ENCODE results near the gene NAPB.
"Not testable (repeated sequence)": the region's sequence is repeated elsewhere in the genome, so short reads cannot be mapped to it uniquely, and the experiment has no call there.

NAPB gene

DNA sequence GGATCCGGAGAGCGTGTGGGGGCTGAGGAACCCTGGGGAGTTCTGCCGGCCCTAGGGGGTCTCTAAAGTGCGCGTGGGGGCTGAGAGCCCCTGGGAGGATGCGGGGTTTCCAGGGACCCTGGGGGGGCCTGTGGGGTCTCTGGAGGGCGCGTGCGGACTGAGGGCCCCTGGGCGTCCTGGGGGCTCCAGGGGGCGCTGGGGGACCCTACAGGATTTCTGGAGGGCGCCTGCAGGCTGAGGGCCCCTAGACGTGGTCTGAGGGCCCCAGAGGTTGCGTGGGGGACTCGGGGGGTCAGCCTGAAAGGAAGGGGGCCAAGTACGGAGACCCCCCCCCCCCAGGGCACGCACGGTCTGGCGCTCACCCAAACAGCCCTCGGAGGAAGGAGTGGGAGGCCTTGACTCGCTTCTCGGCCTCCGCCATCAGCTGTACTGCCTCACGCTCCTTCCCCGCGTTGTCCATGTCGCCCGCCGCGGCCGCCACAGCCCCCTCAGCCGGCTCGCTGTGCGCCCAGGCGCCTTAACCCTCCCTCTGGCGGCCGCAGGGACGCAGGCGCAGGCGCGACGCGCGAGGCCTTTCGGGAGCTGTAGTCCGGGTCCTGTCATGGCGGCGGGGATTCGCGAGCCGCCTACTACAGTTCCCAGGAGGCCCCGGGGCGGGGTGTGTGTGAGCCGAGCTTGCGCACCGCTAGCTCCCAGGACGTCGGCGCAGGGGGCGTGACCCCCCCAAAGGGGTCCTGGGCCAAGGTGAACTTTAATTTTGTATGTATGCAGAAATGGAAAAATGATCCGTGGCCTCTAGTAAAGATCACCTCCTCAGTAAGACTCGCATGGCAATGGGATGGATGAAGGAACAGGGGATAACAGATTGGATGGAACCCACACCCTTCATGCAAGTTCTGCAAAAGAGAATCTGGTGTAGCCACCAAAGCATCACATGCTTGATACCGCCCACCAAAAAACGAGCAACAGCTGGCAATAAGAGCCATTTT is at the start of gene NAPB:
Gene NAPB, minus strand, starts transcription at position 546 of the 989 bp plus-strand sequence. Its CDS starts 86 bp downstream, at position 460.
- peak; percentile 89 for DNase-seq (ENCODE audit: low read depth)

DNA sequence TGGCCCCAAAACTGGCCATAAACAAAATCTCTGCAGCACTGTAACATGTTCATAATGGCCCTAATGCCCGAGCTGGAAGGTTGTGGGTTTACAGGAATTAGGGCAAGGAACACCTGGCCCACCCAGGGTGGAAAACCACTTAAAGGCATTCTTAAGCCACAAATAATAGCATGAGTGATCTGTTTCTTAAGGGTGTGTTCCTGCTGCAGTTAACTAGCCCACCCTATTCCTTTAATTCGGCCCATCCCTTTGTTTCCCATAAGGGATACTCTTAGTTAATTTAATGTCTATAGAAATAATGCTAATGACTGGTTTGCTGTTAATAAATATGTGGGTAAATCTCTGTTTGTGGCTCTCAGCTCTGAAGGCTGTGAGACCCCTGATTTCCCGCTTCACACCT is 45.7 kb upstream of the NAPB start:
- DNase-seq (ENCODE audit: low read depth): not testable (repeated sequence)

DNA sequence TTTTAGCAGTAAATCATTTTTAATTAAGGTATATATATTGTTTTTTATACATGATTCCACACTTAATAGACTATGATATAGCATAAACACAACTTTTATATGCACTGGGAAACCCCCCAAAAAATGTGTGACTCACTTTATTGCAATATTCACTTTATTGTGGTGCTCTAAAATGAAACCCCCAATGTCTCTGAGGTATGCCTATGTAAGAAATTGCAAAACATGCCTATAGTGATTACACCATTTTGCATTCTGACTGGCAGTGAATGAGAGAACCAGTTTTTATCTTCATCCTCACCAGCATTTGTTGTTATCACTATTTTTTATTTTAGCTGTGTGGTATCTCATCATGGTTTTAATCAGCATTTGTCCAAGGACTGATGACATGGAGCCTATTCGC is 39.9 kb upstream of the NAPB start:
- DNase-seq (ENCODE audit: low read depth): no peak

DNA sequence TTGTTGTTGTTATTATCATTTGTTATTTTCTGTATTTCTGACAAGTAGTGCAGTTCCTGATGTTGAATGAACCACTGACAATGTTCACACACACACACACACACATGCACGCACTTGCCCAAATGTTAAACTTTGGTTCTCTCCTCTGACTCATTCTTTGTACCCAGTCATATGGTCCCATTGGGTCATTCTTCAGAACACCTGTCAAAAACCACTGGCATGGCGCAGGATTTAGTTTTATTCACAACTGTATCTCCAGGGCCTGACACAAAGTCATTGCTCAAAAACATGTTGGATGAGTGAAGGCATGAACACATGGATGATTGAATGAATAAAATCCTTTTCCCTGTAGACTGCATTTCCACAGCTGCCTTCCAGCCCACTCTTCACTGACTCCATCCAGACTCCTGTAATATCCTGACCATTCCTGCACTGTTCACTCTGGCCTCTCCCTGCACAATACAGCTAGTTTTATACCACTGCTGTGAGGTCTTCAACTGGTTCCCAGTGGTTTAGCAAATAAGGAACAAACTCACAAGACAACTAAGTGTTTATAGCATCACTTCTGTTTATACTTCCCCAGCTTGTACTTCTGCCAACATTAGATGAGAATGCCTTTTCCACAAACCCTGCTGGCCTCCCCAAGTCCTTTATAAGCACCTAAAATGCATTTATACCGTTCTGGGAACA is 38.3 kb upstream of the NAPB start:
- no peak for DNase-seq (ENCODE audit: low read depth)

DNA sequence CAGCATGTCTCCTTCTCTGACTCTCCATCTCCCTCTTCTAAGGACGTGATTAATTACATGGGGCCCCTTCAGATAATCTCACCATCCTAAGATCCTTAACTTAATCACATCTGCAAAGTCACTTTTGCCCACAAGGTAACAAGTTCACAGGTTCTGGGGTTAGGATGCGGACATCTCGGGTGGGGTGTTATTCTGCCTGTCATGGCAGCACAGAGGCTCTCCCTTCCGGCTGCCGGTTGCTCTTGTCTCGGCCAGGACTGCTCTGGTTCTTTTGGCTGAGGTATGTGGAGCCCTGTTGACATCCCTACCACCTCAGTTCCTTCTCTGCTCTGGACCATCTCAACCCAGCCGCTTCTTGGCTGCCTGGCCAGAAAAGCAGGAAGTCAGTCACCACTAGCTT is 35.6 kb upstream of the NAPB start:
- DNase-seq (ENCODE audit: low read depth): no peak

DNA sequence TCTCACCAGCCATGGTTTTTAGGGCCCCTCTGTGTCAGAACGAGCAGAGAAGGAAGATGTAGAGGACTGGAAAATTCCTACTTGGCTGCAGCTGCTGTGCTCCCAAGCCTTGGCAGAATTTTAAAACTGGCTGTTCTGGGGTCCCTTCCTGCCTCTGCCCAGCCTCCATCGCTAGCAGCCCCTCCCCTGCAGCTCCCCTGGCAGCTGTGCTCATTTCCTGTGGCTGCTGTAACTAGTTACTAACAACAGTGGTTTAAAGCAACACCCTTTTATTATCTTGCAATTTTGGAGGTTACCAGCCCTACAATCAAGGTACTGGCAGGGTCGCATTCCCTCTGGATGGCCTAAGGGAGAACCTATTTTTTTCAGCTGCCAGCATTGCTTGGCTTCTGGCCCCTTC is 35.1 kb upstream of the NAPB start:
- no peak for DNase-seq (ENCODE audit: low read depth)

GRCh38 chr20:23455639-23456038 is 34.4 kb upstream of the NAPB start:
- DNase-seq (ENCODE audit: low read depth): no peak

- no peak for DNase-seq (ENCODE audit: low read depth)
Observed at GRCh38 chr20:23454816-23455215, 33.5 kb upstream of the NAPB start.

DNA sequence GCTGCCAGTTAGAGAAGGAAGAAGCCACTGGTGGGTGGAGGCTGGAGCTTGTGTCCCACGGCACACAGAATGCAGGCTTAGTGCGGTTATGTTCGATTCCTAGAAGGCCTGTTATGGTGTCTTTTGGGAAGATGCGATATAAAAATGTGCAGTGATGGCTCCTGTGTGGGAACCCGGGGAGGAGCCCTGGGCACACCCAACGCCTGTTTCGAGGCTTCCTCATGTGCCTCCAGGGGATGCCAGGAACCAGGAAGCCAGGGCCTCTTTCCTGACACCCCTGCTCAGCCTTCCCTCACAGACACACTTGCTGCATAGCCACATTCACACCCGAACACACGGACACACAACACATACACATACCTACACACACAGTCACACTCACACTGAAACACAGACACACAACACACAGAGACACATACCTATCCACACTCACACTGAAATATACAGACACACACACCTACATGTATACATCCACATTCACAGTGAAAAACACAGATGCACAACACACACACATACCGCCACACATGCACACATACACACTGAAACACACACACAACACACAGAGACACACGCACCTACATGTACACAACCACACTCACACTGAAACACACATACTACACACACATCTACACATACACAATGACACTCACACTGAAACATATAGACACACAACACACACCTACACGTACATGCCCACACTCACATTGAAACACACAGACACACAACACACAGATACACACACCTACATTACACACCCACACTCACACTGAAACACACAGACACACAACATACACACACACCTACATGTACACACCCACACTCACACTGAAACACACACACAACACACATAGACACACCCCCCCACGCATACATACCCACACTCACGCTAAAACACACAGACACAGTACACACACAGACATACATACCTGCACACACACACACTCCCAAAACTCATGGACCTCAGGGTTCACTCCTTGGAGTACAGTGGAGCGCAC is 32.6 kb upstream of the NAPB start:
- DNase-seq (ENCODE audit: low read depth): no peak

GRCh38 chr20:23452776-23453175 is 31.5 kb upstream of the NAPB start, which contains the start of gene CST11:
CST11 (minus strand) TSS chr20:23452876; CDS start chr20:23452811, 65 bp downstream.
- no peak for DNase-seq (ENCODE audit: low read depth)

GRCh38 chr20:23451956-23452487 is 30.7 kb upstream of the NAPB start:
- DNase-seq (ENCODE audit: low read depth): no peak

DNA sequence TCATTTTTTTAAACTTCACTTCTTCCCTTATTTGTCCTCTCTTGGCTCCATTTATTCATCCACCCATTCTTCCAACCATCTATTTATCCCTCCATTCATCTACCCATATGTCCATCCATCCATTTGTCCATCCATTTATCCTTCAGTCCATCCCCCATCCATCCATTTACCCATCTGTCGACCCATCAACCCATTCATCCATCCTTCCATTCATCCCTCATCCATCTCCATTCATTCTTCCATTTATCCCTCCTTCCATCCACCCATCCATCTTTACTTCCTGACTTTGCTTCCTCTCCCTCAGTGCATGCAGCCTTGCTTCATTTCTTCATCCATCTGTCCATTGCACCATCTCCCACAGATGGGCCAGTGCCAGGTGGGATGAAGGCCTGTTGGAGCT is 29.6 kb upstream of the NAPB start:
- no peak for DNase-seq (ENCODE audit: low read depth)

GRCh38 chr20:23449421-23449820 is 28.1 kb upstream of the NAPB start:
- DNase-seq (ENCODE audit: low read depth): no peak

DNA sequence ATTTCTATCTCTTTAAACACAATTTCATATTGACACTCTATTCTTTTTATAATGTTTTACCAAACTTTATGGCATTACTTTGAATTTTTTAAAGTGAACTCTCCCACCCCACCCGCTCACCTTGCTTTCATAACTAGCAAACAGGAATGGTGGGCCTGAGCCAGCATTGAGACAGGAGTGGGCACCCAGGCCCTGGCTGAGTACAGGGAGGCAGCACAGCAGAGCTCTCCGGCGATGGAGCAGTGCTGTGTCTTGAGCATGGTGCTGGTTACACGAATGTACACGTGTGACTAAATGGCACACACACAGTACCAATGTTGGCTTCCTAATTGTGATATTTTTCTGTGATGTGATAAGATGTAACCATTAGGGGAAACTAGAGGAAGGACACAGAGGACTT is 26.9 kb upstream of the NAPB start:
- DNase-seq (ENCODE audit: low read depth): no peak

DNA sequence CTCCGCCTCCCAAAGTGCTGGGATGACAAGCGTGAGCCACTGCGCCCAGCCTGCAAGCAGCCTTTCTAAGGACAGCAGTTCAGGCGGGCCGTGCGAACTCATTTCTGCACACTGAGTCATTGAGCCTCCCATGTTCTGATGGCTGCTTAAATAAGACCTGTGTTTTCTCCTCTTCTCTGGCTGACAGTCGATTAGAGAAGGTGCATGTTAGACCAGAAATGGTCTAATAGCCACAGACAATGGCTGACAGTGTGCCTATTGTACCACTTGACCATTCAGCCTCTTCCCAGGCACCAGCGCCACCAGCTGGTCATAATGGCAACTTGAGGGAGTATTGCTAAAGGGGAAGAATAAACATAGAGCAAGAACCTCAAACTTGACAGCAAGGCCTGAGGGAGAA is 25.2 kb upstream of the NAPB start:
- DNase-seq (ENCODE audit: low read depth): peak; percentile 17

- peak; percentile 36 for DNase-seq (ENCODE audit: low read depth)
Observed at GRCh38 chr20:23445596-23446217, 24.4 kb upstream of the NAPB start.

DNA sequence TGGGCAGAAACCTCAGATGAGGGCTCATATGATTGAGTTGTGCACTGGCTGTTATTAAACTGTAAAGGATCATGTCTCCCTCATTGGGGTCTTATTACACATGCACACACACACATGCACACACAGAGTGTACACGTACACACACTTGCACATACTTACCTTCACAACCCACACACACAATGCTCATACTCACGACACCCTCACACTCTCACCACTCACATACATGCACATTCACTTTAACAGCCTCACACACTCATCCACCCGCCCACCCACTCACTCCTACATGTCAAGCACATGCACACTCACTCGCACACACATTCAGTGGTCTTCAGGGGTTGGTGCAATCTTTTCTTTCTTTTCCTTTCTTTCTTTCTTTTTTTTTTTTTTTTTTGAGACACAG is 23.6 kb upstream of the NAPB start:
- DNase-seq (ENCODE audit: low read depth): no peak

- no peak for DNase-seq (ENCODE audit: low read depth)
Observed at GRCh38 chr20:23442436-23442835, 21.1 kb upstream of the NAPB start.

DNA sequence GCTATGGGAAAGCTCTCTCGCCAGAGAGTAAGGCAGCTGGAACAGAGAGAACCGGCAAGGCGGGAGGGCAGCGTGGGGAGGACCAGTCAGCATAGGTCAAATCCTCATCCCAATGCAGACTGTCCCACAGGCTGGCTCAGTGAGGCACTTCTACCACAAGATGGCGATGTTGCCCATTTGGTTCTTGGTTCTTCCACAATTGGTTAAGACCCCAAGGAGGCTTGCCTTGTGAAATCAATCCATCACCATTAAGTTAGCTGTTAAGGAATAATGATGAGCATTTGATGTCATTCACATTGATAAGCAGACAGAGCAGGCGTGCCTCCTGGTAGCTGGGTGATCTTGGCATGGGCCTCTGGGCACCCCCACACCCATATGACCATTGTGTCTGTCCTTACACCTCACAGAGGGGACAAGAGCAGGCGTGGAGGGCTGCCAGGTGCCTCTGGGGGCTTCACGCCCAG is 20.6 kb upstream of the NAPB start:
- peak; percentile 63 for DNase-seq (ENCODE audit: low read depth)

DNA sequence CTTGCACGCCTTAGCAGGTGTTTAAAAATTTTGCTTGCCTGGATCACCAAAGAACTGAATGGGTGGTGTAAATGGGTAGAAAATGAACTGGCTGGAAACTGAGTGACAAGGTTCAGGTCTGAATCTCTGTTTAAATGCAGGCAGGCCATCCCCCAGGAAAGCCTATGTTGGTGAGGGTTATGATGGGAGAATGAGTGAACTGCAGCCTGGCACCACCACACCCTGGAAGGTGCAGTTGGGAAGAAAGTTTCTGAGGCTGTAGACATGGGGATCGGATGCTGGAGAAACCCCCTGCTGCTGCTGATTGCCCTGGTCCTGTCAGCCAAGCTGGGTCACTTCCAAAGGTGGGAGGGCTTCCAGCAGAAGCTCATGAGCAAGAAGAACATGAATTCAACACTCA is 18.7 kb upstream of the NAPB start:
- no peak for DNase-seq (ENCODE audit: low read depth)

GRCh38 chr20:23438661-23439060 is 17.4 kb upstream of the NAPB start:
- DNase-seq (ENCODE audit: low read depth): no peak

Data from fibroblast of gingiva (primary cell).